Endometrium (tissue), 2 donors: Measurements from ENCODE around the gene TEKTIP1.
"Not testable (repeated sequence)": the region's sequence is repeated elsewhere in the genome, so short reads cannot be mapped to it uniquely, and the experiment has no call there.

Experiments used
- FAIRE-seq: peaks from 2 replicates; lab custom pipeline; 2012; peaks lifted over from hg19 to GRCh38; lab: Jason Lieb, UNC
- donor health status: control.
- donor health status: control.

Gene TEKTIP1

DNA sequence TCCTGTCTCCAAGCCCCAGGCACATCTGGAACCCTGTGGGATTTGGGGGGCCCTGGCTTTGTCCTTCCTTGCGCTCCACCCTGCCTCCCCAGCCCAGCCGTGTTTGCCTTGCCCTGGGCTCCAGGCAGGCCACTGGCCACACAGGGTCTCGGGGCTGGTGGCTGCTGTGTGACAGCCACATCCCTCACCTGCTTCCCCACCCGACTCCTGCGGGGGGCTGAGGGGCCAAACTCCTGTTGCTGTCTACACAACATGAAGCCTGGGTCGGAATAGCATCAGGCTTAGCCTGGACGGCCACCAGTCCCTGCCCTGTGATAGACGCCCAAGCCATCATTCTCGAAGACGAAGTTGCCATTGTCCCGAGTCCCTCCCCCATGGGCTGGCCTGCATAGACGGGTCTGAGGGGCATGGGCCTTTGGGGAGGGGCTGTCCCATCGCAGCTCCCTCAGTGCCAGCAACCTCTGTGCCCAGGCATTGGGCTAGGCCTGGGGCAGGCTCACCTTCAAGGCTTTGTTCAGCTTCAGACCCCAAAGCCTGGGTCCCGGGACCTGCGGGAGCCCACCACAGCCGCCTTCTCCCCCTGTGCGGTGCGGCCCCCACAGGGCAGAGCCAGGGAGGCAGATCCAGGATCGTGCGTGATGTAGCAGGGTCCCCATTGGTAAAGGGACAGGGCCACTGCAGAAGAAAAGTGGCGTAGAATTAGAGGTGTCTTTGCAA is 15.5 kb upstream of the TEKTIP1 start:
- FAIRE-seq, result no peak

DNA sequence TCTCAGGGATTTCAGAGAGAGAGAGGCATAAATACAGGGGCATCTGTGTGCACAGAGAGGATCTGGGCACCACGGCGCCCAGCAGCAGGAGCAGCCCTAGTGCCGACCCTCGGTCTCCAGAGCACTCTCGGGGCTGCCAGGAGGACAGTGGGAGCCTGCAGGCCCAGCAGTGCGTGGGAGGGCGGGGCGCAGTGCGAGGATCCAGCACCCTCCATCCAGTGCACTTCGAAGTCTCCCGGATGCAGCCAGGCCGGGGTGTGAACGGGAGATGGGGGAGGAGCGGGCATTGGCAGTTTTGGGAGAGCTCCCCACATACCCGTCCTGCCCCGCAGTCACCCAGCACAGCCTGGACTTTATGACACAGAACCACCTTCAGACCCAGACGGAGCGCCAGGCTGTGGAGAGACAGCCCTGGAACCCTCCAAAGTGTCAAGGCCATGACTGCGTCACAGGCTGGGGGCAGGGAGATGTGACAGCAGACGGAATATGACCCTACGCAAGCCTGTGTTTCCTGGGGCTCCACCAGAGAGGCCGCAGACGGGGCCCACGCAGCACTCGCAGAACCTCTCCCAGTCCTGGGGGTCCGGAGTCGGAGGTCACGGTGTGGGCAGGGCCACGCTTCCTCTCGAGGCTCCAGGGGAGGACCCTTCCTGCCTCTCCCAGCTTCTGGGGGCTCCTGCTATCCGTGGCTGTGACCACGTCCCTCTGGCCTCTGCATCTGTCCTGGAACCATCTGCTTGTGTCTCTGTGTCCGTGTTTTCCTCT is 14.7 kb upstream of the TEKTIP1 start:
- no peak for FAIRE-seq

DNA sequence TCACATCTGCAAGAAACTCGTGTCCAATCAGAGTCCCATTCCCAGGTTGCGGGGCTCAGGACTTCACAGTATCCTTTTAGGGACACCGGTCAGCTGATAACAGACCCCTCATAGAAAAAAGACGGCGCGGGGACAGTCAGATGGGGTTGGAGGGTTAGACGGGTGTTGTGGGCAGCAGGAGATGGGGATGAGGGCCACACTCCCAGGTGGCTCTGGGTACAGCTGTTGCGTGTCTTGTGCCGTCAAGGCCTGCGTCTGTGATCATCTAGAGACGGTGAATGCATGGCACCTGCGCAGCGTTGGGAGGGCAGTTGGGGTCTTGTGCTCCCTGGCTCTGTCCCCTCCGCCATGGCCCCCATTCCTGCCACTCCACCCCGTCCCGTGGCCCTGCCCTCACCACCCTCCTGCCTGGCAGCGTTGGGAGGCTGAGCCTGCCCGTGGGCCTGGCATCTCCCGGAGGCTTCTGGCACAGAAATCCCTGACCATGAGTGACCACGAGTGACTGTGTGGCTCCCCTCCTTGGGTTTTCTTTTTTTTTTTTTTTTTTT is 14.0 kb upstream of the TEKTIP1 start:
- no peak for FAIRE-seq

DNA sequence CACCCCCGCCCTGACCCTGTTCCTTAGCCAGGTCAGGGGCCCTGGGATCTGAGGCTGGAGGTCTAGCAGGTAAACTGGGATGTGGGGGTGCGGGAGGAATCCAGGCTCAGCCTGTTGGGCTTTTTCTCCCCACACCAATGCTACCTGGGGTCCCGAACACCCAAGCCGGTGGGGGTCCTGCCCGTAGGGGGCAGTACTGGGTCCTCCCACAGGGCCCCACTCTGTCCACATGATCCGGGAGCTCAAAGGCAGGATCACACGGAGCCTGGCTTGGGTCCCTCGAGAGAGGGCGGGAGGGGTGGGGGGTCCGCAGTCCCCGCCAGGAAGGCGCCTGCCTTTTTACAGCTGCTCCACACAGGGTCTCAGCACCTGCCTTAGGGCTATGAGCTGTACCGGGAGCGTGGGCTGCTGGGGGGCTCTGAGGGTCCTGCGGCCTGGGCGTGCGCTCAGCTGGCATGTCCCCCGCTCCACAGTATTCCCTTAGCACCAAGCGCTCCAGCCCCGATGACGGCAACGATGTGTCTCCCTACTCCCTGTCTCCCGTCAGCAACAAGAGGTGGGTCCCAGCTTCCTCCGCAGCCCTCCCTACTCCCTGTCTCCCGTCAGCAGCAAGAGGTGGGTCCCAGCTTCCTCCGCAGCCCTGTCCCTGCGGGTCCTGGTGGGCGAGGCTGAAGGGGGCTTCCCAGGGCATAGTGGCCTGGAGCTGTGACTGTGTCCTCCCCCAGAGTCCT is 12.3 kb upstream of the TEKTIP1 start:
- FAIRE-seq, result no peak

DNA sequence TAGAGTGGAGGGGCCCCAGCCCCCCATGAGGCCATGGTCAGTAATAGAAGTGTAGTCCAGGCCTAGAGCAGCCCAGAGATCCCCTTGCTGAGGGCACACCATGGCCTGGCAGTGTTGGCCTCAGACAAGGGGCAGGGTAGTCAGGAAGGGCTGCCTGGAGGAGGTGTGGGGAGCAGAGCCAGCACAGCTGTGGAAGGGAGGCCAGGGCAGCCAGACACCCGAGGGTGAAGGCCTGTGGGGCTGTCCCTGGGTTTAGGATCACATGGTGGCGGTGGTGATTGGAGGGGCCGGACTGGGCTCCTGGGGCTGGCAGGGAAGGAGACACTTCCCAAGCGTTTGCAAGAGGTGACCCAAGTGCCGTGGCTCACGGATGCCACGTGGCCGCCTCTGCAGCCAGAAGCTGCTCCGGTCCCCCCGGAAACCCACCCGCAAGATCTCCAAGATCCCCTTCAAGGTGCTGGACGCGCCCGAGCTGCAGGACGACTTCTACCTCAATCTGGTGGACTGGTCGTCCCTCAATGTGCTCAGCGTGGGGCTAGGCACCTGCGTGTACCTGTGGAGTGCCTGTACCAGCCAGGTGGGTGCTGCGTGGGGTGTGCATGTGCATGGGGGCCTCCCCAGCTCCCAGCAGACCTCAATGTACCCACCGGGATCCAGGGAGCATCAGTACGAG is 11.6 kb upstream of the TEKTIP1 start:
- FAIRE-seq, result no peak

DNA sequence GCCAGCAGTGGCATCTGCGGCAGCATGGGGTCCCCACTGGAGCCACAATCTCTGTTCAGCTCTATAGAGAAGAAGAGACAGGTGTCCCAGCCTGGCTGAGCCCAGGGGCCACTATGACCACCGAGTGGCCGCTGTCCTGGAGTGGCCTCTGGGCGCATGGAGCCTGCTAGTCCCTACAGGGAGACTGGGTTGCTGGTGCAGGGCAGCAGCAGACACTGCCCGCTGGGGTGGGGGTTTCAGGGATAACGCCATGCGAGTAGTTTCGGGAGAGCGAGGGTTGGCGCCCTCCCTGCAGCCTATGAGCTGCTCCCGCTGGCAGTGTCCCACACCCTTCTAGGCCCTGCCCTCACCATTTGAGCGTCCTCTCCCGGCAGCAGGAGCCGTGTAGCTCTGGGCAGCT is 10.9 kb upstream of the TEKTIP1 start:
- no peak for FAIRE-seq

DNA sequence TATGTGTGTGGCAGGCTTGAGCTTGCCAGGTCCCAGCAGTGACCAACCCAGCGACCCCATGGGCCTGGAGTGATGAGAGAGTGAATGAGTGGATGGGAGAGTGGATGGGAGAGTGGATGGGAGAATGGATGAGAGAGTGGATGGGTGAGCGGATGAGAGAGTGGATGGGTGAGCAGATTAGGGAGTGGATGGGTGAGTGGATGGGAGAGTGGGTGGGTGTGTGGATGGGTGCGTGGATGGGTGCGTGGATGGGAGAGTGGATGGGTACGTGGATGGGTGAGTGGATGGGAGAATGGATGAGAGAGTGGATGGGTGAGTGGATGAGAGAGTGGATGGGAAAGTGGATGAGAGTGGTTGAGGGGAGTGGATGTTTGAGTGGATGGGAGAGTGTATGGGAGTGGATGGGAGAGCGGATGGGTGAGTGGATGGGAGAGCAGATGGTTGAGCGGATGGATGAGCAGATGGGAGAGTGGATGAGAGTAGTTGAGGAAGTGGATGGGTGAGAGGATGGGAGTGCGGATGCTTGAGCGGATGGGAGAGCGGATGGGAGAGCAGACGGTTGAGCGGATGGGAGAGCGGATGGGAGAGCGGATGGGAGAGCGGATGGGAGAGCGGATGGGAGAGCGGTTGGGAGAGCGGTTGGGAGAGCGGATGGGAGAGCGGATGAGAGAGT is 10.3 kb upstream of the TEKTIP1 start:
- no peak for FAIRE-seq

DNA sequence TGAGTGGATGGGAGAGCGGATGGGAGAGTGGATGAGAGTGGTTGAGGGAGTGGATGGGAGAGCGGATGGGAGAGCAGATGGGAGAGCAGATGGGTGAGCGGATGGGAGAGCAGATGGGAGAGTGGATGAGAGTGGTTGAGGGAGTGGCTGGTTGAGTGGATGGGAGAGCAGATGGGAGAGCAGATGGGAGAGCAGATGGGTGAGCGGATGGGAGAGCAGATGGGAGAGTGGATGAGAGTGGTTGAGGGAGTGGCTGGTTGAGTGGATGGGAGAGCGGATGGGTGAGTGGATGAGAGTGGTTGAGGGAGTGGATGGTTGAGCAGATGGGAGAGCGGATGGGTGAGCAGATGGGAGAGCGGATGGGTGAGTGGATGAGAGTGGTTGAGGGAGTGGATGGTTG is 9.7 kb upstream of the TEKTIP1 start:
- FAIRE-seq, result not testable (repeated sequence)

DNA sequence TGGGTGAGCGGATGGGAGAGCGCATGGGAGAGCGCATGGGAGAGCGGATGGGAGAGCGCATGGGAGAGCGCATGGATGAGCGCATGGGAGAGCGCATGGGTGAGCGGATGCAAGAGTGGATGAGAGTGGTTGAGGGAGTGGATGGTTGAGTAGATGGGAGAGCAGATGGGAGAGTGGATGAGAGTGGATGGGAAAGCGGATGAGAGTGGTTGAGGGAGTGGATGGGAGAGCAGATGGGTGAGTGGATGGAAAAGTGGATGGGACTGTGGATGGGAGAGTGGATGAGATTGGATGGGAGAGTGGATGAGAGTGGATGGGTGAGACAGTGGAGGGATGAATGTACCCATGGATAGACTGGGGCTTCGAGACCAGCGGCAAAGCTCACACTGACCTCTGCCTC is 8.6 kb upstream of the TEKTIP1 start:
- no peak for FAIRE-seq

DNA sequence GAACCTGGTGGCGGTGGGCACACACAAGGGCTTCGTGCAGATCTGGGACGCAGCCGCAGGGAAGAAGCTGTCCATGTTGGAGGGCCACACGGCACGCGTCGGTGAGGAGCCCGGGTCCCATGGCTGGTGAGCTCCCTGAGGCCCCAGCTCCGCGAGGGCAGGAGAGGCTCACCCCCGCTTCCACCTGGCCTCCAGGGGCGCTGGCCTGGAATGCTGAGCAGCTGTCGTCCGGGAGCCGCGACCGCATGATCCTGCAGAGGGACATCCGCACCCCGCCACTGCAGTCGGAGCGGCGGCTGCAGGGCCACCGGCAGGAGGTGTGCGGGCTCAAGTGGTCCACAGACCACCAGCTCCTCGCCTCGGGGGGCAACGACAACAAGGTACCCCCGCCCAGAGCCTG is 7.3 kb upstream of the TEKTIP1 start:
- no peak for FAIRE-seq

DNA sequence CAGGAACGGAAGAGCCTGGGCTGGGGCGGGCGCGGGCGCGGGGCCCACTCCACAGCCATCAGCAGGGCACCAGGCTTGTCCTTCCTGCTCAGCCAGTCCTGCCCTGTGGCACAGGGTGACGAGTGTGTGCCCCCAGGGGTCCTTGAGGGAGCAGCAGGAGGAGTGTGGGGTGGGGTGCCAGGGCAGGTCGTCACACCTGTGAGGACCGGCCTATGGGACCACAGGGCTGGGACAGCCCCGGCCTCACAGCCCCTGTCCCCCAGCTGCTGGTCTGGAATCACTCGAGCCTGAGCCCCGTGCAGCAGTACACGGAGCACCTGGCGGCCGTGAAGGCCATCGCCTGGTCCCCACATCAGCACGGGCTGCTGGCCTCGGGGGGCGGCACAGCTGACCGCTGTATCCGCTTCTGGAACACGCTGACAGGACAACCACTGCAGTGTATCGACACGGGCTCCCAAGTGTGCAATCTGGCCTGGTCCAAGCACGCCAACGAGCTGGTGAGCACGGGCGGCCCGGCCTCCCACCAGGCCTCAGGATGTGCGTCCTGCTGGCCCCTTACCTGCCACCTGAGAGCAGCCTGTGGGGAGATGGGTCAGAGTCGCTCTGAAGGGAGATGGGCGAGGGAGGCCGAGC is 6.7 kb upstream of the TEKTIP1 start:
- FAIRE-seq, result no peak

DNA sequence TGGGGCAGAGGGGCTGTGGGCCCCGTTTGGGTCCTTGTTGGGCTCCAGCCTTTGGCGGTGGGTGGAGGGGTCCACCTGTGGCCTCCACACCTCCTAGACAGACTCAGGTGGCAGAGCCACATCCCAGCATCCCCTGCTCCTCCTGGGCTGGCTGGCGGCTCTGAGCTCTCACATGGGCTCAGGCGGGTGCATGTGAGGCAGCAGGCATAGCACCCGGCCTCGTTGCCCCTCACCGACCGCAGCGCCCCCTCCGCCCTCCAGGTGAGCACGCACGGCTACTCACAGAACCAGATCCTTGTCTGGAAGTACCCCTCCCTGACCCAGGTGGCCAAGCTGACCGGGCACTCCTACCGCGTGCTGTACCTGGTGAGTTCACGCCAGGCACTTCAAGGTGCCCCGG is 5.9 kb upstream of the TEKTIP1 start:
- FAIRE-seq, result no peak

DNA sequence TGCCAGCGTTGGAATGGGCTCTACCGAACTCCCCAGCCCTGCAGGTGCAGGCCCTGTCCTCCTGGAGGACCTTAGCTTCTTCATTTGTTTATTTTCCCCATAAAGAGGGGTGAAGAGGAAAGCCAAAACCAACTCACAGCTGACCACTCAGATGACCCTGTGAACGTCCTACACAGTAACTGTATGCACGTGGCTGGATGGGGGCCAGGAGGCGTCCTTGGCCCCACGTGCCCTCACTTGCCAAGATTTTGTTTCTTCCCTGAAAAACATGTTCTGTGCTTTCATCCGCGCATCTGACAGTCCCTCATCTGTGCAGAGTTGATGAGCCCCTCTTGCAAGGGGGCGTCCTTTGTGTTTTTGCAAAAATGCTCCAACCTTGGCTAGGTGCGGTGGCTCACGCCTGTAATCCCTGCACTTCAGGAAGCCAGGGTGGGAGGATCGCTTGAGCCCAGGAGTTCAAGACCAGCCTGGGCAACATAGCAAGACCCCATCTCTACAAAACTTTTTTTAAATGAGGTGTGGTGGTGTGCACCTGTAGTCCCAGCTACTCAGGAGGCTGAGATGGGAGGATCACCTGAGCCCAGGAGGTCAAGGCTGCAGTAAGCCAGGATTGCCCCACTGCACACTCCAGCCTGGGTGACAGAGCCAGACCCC is 5.3 kb upstream of the TEKTIP1 start:
- FAIRE-seq, result no peak

DNA sequence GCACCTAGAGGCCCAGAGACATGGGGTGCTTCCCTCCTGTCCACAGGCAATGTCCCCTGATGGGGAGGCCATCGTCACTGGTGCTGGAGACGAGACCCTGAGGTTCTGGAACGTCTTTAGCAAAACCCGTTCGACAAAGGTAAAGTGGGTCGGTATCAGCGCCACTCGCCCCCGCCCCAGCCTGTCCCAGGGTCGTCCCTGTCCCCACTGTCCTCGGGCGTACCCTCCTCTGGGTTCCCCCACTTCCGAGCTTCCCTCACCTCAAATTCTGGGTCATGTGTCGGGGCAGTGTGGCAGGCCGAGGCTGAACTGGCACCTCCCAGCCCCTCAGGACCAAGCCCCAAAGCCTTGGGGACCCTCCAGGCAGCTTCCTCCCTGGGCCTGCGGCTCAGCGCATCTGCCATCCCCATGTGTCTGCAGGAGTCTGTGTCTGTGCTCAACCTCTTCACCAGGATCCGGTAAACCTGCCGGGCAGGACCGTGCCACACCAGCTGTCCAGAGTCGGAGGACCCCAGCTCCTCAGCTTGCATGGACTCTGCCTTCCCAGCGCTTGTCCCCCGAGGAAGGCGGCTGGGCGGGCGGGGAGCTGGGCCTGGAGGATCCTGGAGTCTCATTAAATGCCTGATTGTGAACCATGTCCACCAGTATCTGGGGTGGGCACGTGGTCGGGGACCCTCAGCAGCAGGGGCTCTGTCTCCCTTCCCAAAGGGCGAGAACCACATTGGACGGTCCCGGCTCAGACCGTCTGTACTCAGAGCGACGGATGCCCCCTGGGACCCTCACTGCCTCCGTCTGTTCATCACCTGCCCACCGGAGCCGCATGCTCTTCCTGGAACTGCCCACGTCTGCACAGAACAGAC is 4.4 kb upstream of the TEKTIP1 start:
- no peak for FAIRE-seq

DNA sequence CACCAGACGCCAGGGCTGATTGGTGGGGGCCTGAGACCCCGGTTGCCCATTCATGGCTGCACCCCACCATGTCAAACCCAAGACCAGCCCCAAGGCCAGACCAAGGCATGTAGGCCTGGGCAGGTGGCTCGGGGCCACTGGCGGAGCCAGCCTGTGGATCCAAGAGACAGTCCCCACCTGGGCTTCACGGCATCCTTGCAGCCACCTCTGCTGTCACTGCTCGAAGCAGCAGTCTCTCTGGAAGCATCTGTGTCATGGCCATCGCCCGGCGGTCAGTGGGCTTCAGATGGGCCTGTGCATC is 3.8 kb upstream of the TEKTIP1 start:
- FAIRE-seq, result no peak

DNA sequence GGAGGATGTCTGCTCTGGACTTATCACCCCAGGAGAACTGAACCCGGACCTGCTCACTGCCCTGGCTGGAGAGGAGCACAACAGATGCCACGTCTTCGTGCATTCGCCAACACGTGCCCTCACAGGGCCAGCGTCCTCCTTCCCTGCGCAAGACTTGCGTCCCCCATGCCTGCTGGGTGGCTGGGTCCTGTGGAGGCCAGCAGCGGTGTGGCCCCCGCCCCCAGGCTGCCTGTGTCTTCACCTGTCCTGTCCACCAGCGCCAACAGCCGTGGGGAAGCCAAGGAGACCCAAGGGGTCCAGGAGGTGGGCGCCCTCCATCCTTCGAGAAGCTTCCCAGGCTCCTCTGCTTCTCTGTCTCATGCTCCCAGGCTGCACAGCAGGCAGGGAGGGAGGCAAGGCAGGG is 3.4 kb upstream of the TEKTIP1 start:
- no peak for FAIRE-seq

DNA sequence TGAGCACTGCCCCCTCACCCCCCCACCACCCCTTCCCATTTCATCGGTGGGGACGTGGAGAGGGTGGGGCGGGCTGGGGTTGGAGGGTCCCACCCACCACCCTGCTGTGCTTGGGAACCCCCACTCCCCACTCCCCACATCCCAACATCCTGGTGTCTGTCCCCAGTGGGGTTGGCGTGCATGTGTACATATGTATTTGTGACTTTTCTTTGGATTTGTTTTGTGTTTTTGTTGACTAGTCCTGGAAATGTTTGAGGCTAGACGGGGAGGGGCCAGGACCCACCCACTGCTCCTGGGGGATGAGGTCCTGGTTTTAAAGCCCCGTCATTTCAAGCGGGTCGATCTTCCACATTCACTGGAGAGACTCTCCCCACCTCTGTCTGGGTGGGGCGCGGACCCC is 3.0 kb upstream of the TEKTIP1 start:
- FAIRE-seq, result no peak

DNA sequence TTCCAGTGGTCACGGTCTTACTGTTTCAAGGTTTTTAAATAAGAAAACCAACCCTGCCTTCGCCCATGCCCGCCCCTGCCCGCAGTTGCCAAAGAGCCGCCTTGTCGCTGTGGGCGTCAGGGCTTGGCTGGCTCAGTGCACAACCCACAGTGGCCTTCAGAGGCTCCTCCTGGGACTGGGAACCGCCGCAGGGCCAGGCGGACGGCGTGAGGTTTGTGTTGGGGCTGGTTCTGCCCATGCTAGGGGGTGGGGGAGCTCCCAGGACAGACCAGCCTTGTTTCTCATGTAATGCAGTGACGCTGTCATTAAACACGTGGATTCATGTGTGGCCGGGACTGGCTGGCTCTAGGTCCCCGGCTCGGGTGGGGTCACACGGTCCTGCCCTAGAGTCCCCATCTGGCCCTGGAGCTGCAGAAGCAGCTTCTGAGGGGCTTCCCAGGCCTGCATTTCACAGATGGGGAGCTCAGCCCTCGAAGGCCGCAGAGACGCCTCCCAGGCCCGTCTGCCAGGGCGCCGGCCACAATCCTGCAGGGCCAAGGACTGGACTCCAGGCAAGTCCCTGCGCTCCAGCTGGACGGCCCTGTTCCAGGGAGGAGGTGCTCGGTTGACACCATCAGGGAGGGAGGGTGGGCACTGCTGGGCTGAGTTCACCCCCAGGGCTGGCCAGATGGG is 2.4 kb upstream of the TEKTIP1 start:
- FAIRE-seq, result no peak

DNA sequence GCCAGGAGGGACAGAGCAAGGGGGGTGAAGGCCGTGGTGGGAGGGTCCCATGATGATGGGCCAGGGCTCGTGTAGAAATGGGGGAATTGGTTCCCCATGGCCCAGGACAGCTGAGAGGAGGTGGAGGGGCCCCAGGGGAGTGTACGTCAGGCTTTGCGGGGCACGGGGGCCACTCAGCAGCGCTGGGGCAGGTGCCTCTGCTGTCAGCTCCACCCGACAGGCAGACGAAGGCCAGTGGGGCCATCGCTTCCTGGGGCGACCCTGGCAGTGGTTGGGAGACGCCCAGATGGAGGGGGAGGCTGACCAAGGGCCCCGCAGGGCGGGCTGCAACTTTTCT is 1.9 kb upstream of the TEKTIP1 start:
- FAIRE-seq, result no peak
